Measurements from ENCODE around the gene GON4L.
"Not testable (repeated sequence)": the region's sequence is repeated elsewhere in the genome, so short reads cannot be mapped to it uniquely, and the experiment has no call there.

The GON4L gene

GRCh38 chr1:155834296-155834926 lies 22.6 kb downstream of the GON4L start:
- no peak for ATAC-seq (replicated peaks)
- no peak for DNase-seq
- Mint-ChIP-seq H3K4me1 (ENCODE audit: low read depth in 2 of 2) (peaks cover 19 to 26% of the 10 kb centered on the region in 2 donors), H3K27ac (peak overlapping the region in 1 of 2 donors; percentile 3), H3K4me3 (no peak overlapping the region), H3K9me3 (no peaks in the 10 kb centered on the region), H3K27me3 (no peaks in the 10 kb centered on the region), H3K36me3 (ENCODE audit: insufficient read depth) (peaks cover 8% of the 10 kb centered on the region)

- H3K27ac Mint-ChIP-seq, result peak overlapping the region; percentile 3 to 79
- ATAC-seq (replicated peaks) (no peak), DNase-seq (no peak)
- H3K36me3 Mint-ChIP-seq (ENCODE audit: insufficient read depth), result peaks cover 8% of the 10 kb centered on the region
- H3K4me1 Mint-ChIP-seq (ENCODE audit: low read depth in 2 of 2), result peaks cover 19 to 26% of the 10 kb centered on the region in 2 donors
- H3K9me3 Mint-ChIP-seq, result no peaks in the 10 kb centered on the region
- H3K27me3 Mint-ChIP-seq, result no peaks in the 10 kb centered on the region
- H3K4me3 Mint-ChIP-seq, result no peak overlapping the region
These were observed 23.2 kb downstream of the GON4L start for GRCh38 chr1:155833665-155834295.

GRCh38 chr1:155831279-155831976 lies 25.6 kb downstream of the GON4L start:
- Mint-ChIP-seq H3K9me3 (no peaks in the 10 kb centered on the region), H3K27ac (peak overlapping the region in 1 of 2 donors; percentile 41), H3K27me3 (no peaks in the 10 kb centered on the region), H3K36me3 (ENCODE audit: insufficient read depth) (peaks cover 17% of the 10 kb centered on the region), H3K4me1 (ENCODE audit: low read depth in 2 of 2) (peaks cover 9 to 18% of the 10 kb centered on the region in 2 donors), H3K4me3 (no peak overlapping the region)
- no peak for ATAC-seq (replicated peaks)
- DNase-seq, result no peak

- Mint-ChIP-seq H3K9me3 (no peaks in the 10 kb centered on the region), H3K36me3 (ENCODE audit: insufficient read depth) (peaks cover 51% of the 10 kb centered on the region), H3K27ac (peak overlapping the region; percentile 54 to 71), H3K4me1 (ENCODE audit: low read depth in 2 of 2) (peaks cover 0 to 2% of the 10 kb centered on the region in 2 donors), H3K4me3 (no peak overlapping the region), H3K27me3 (no peaks in the 10 kb centered on the region)
- DNase-seq (no peak), ATAC-seq (replicated peaks) (no peak)
These were observed 29.6 kb downstream of the GON4L start for GRCh38 chr1:155827450-155827849.

GRCh38 chr1:155816351-155816750 lies 40.7 kb downstream of the GON4L start:
- DNase-seq (no peak), ATAC-seq (replicated peaks) (no peak)
- no peaks in the 10 kb centered on the region for H3K27me3 Mint-ChIP-seq
- peaks cover 88% of the 10 kb centered on the region for H3K36me3 Mint-ChIP-seq (ENCODE audit: insufficient read depth)
- no peaks in the 10 kb centered on the region for H3K4me1 Mint-ChIP-seq (ENCODE audit: low read depth in 2 of 2)
- H3K4me3 Mint-ChIP-seq, result no peak overlapping the region
- H3K27ac Mint-ChIP-seq, result no peak overlapping the region
- H3K9me3 Mint-ChIP-seq, result no peaks in the 10 kb centered on the region

GRCh38 chr1:155813672-155814071 lies 43.3 kb downstream of the GON4L start:
- ATAC-seq (replicated peaks), result no peak
- no peaks in the 10 kb centered on the region for H3K9me3 Mint-ChIP-seq
- no peak overlapping the region for H3K27ac Mint-ChIP-seq
- no peaks in the 10 kb centered on the region for H3K4me1 Mint-ChIP-seq (ENCODE audit: low read depth in 2 of 2)
- H3K27me3 Mint-ChIP-seq, result no peaks in the 10 kb centered on the region
- H3K36me3 Mint-ChIP-seq (ENCODE audit: insufficient read depth), result peaks cover 79% of the 10 kb centered on the region
- no peak for DNase-seq
- H3K4me3 Mint-ChIP-seq, result no peak overlapping the region

GRCh38 chr1:155812878-155813277 lies 44.1 kb downstream of the GON4L start:
- DNase-seq (no peak), ATAC-seq (replicated peaks) (no peak)
- Mint-ChIP-seq H3K27ac (peak overlapping the region in 1 of 2 donors; percentile 49), H3K4me1 (ENCODE audit: low read depth in 2 of 2) (no peaks in the 10 kb centered on the region), H3K36me3 (ENCODE audit: insufficient read depth) (peaks cover 74% of the 10 kb centered on the region), H3K9me3 (no peaks in the 10 kb centered on the region), H3K4me3 (no peak overlapping the region), H3K27me3 (no peaks in the 10 kb centered on the region)

GRCh38 chr1:155809088-155809487 lies 47.9 kb downstream of the GON4L start:
- peak overlapping the region; percentile 75 to 86 for H3K27ac Mint-ChIP-seq
- peaks cover 66% of the 10 kb centered on the region for H3K36me3 Mint-ChIP-seq (ENCODE audit: insufficient read depth)
- no peak overlapping the region for H3K4me3 Mint-ChIP-seq
- DNase-seq (no peak), ATAC-seq (replicated peaks) (no peak)
- no peaks in the 10 kb centered on the region for H3K4me1 Mint-ChIP-seq (ENCODE audit: low read depth in 2 of 2)
- no peaks in the 10 kb centered on the region for H3K9me3 Mint-ChIP-seq
- H3K27me3 Mint-ChIP-seq, result no peaks in the 10 kb centered on the region

- no peak for ATAC-seq (replicated peaks)
These were observed 55.9 kb downstream of the GON4L start for GRCh38 chr1:155801149-155801548.

GRCh38 chr1:155795618-155796017 lies 61.4 kb downstream of the GON4L start:
- H3K36me3 Mint-ChIP-seq (ENCODE audit: insufficient read depth), result peaks cover 67% of the 10 kb centered on the region
- not testable (repeated sequence) for H3K9me3 Mint-ChIP-seq; H3K4me3 Mint-ChIP-seq; H3K27ac Mint-ChIP-seq; H3K27me3 Mint-ChIP-seq; DNase-seq; ATAC-seq (replicated peaks); H3K4me1 Mint-ChIP-seq (ENCODE audit: low read depth in 2 of 2)

More at GRCh38 chr1:155801149-155801548, 55.9 kb downstream of the GON4L start:
- Mint-ChIP-seq H3K4me1 (ENCODE audit: low read depth in 2 of 2) (no peaks in the 10 kb centered on the region), H3K9me3 (no peaks in the 10 kb centered on the region), H3K36me3 (ENCODE audit: insufficient read depth) (peaks cover 66% of the 10 kb centered on the region), H3K27ac (peak overlapping the region; percentile 17 to 30), H3K27me3 (no peaks in the 10 kb centered on the region), H3K4me3 (no peak overlapping the region)
- no peak for DNase-seq

- DNase-seq (no peak), ATAC-seq (replicated peaks) (no peak)
- Mint-ChIP-seq H3K4me3 (no peak overlapping the region), H3K36me3 (ENCODE audit: insufficient read depth) (peaks cover 68% of the 10 kb centered on the region), H3K27me3 (no peaks in the 10 kb centered on the region), H3K4me1 (ENCODE audit: low read depth in 2 of 2) (no peaks in the 10 kb centered on the region), H3K27ac (no peak overlapping the region), H3K9me3 (no peaks in the 10 kb centered on the region)
These were observed 62.3 kb downstream of the GON4L start for GRCh38 chr1:155794605-155795245.

GRCh38 chr1:155793213-155793612 lies 63.8 kb downstream of the GON4L start:
- Mint-ChIP-seq H3K9me3 (no peaks in the 10 kb centered on the region), H3K4me3 (no peak overlapping the region), H3K36me3 (ENCODE audit: insufficient read depth) (peaks cover 65% of the 10 kb centered on the region), H3K27me3 (no peaks in the 10 kb centered on the region), H3K4me1 (ENCODE audit: low read depth in 2 of 2) (no peaks in the 10 kb centered on the region), H3K27ac (no peak overlapping the region)
- ATAC-seq (replicated peaks) (no peak), DNase-seq (no peak)

GRCh38 chr1:155777582-155777981 lies 79.4 kb downstream of the GON4L start:
- Mint-ChIP-seq H3K9me3 (no peaks in the 10 kb centered on the region), H3K4me1 (ENCODE audit: low read depth in 2 of 2) (peaks cover 0 to 6% of the 10 kb centered on the region in 2 donors), H3K36me3 (ENCODE audit: insufficient read depth) (peaks cover 74% of the 10 kb centered on the region), H3K4me3 (no peak overlapping the region), H3K27me3 (no peaks in the 10 kb centered on the region), H3K27ac (peak overlapping the region in 1 of 2 donors; percentile 71)
- DNase-seq (no peak), ATAC-seq (replicated peaks) (no peak)
